Stimulated activated CD8-positive, alpha-beta memory T cell treated with anti-CD3 and anti-CD28 coated beads, Interleukin-12 subunit alpha, Interleukin-12 subunit beta, amount 100 ng/mL, for 4 hours (primary cell): ENCODE measurements around the gene SORCS1.

Experiments
- DNase-seq: peaks from one replicate; pipeline ENCODE4 v3.0.0-alpha.2; 2020; ENCODE audit warnings: low read depth

SORCS1 gene

DNA sequence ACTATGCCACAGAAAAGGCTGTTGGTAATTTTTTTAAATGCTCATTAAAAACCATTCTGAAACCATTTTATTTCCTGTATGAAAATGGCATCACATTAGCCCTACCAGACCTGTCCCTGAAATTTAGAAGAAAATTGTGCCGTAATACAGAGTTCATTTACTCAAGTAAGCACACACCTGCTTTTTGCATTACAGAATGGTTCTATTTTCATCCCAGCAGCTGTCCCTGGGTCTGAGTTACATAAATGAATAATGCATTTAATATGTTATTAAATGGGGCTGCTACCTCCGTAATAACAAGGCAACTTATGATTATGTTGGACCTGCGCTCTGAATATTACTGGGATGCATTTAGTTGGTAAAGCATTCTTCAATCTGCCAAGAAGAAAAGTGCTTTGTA, 508.9 kb downstream of the SORCS1 start:
- no peak for DNase-seq

DNA sequence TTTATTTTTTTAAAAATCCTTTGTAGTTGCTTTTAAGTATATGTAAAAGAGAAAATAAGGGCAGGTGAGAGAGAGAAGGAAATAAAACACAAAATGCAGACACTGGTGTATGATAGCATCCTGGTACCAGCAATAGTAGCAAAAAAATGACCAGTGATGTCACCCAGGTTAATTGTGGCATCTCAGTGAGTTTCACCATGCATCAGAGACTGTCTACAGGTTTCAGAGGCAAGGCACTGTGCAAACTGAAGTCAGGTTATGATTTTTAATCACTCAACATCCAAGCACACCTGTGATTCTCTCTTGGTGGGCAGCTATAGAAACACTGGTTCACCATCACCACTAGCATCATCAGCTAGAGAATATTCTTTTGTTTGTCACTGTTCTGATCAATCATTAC, 509.3 kb downstream of the SORCS1 start:
- no peak for DNase-seq

DNA sequence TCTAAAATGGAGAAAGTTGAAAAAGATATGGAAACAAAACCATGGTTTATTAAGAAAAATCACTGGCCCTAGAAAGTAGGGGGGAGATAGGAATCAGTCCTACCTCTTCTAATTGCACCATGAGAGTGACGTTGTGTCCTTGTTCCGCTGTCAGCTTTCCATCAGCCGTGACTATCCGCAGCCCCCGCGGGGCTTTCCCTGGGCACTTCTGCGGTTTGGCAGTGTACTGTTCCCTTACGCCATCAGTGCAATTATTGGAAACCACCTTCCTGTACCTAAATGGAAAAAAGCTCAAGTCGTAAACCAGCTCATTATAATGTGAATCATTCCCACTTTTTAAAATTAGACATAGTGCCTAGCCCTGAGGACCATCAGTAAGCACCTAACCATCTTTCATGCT, 512.2 kb downstream of the SORCS1 start:
- no peak for DNase-seq

DNA sequence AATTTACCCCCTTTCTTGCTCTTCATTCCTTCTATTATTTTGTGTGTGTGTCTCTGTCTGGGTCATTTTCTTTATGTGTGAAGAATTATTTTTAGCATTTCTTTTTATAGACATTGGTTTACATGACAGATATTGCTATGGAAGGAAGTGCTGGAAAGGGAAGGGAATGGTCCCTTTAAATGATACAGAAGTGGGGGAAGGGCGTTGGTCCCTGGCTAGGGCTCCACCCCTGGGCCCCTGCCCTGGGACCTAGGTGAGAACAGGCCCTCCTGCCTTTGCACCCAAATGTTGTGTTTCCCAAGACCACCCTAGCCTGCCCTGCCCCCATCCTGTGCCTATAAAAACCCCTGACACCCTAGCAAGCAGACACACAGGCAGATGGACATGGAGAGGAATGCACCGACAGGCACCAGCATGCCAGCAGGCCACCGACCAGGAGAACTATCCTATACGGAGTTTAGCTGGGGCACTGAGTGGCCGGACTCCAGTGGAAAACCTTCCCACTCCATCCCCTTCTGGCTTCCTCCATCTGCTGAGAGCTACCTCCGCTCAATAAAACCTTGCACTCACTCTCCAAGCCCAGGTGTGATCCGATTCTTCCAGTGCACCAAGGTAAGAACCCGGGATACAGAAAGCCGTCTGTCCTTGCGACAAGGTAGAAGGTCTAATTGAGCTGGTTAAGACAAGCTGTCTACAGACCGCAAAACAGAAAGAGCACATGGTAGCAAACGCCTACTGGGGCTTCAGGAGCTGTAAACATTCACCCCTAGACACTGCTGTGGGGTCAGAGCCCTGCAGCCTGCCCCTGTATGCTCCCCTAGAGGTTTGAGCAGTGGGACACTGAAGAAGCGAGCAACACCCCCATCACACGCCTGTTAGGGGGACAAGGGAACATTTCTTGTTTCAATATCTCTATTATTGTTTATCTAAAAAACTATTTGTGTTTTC, 515.7 kb downstream of the SORCS1 start:
- no peak for DNase-seq

DNA sequence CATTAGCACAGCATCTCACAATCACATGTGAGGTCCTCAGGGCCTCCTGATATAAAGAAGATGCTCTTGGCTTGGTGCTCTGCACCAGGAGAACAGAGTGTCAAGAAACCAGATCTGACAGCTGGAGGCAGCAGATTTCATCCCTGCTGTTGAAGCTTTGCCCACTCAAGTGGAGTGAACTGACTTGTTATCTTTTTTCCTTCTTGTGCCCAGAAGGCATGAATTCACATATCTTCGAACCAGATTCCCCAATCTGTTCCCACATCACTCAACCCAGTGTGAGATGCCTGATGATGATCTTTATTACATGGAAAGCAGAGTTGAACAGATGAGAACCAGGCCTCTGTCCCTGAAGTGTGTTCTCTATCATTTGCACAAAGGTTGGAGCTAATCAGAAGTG, 521.0 kb downstream of the SORCS1 start:
- DNase-seq: no peak

DNA sequence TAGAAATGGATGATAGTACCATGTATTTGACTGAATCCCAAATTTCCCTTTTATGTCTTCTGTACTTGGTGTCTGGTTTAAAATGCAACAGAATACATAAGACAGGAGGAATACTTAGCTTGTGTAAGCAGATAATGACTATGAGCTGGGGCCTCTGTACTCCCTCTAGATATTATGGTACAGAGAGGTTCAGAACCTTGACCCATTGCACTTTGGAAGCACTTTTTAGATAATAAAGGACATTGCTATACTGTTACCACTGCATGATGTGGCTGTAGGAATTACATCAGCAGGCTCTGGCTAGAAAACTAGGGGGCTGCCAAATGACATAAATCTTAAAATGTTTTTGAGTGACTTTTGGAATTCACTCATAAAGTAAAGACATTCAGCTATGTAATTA, 526.6 kb downstream of the SORCS1 start:
- DNase-seq: no peak

DNA sequence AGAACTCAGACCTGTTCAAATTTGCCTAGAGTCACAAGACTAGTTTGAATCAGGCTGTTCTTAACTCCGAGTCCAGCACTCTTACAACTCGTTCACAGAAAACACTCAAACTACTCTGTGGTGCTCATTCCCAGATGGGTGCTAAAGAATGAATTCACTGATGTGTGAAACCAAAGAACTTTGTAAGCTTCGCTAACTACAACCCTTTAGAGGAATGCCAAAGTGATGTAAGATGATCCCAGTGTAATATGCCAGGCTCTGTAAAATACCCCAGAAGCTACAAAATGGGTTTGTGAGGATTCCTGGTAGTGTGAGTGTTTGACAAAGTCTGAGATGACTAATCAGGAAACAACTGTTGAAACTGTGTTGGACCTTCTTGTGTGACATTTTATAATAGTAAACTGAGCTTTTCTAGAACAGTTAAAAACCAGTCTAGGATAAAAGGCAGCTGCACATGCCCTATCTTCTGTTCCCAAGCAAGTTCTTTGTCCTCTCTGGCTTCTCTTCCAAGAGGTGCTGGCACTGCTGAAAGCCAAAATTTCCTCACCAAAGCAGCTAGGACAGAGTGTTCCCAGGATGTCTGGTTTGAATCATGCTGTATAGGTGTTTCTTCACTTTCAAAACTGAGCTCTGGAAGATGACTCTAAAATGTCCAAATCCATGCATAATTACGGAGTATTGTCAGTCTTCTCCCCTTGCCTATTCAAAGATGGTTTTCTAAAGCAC, 527.6 kb downstream of the SORCS1 start:
- no peak for DNase-seq

DNA sequence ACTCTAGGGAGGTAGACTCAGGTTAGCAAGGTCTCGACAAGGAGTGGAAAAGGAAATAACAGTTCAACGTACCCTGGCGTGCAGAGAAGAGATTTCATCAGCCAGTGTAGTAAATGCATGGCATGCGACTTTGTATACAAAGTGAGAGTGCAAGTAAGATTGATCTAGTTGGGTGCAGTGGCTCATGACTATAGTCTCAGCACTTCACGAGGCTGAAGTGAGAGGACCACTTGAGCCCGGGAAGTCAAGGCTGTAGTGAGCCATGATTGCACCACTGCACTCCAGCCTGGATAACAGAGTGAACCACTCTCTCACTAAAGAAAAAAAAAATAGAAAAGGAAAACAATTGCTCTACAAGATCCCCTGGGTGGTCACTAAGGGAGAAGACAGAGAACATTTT, 528.6 kb downstream of the SORCS1 start:
- no peak for DNase-seq

DNA sequence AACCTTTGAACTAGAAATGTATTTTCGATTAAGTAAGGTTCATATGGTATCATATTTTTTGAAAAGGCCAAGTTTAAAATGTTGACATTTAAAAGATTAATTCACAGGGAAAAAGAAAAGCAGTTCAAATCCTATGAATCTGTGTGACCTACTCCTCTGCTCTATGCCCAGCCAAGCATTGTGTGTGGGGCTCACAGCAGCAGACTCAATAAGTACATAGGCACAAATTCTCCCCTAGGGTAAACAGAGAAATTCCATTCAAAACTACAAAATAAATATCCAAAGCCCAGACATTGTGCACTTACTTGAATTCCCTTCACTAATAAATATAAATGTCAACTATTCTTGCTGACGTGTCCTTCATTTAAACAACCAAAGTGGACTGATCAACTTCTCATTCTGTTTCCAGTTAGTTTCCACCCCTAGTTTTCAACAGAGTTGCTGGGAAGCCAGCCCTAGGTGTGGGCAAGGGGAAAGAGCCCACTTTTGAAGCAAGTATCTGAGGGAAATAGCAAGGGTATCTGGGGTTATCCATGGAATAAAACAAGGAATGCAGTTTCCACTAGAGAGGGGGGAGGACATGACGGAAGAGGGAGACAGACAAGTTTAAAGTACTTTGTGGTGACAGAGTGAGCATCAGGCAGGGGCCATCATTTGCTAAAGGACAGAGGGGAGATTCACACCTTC, 533.3 kb downstream of the SORCS1 start:
- no peak for DNase-seq

DNA sequence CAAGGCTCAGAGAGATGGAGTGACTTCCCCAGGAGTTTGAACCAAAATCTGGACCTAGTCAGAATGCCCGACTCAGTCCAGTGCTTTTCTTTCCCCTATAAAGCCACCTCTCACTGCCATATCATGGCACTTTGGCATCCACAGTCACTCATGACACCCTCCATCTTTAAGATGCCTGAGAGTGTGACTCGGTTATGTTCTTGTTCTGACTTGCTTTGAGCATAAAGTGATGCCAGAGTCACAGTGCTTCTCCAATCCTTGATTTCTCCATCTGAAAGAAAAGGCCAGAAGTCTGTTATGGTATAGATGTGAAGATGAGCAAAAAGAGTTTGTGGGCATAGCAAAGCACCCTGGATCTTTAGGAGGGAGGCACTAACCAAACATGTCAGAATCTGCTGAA, 538.1 kb downstream of the SORCS1 start:
- no peak for DNase-seq

DNA sequence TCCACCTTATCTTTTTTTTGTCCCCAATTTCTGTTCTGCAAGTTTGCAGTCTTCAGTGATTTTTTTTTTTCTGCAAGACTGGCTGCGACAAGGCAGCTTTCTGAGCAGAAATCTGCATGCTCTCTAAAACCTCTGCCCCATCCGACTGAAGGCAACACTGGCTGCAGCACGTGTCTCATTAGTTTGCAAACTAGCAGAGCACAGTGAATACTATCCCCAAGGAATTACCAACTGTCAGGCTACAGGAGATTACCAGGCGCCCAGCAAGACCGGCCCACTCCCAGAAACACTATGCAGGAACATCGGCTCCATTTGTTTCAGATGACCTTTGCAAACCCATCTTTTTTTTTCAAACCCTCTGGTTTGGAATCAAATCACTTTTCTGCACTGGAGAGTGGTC, 538.8 kb downstream of the SORCS1 start:
- no peak for DNase-seq

DNA sequence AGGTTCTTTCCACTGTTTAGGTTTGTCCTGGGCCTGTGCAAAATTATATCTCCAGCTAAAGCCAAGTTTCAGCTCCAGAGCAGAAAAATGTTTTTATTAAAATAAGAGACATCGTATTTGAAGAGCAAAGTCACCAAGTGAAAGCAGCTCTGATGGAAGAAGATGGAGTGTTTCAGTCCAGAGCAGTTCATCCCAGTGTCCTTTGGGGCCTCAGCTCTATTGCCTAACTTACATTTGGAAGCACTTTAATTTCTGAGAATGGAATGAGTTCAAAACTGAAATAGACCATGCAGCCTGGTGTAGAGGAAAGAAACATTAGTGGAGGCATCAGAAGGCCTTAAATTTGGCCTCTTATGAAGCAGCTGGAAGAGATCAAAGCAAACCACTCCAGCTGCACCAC, 545.2 kb downstream of the SORCS1 start:
- DNase-seq: no peak

DNA sequence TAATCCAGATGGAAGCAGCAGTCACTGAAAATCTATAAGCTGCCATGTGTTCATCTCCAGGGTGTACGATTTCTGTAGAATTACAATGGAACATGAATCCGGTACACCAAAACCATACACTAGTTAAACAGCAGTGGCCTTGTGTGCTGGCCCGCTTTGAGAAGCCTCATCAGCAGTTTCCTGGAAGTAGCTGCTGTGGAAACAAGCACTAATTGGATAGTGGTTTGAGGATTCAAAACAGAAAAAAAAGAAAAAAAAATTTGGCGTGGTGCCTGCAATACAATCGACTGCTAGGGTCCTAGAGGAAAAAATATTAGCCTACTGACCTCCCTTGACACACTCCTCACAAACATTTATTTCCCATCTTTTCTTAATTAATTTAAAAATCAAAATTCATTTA, 545.9 kb downstream of the SORCS1 start:
- no peak for DNase-seq

DNA sequence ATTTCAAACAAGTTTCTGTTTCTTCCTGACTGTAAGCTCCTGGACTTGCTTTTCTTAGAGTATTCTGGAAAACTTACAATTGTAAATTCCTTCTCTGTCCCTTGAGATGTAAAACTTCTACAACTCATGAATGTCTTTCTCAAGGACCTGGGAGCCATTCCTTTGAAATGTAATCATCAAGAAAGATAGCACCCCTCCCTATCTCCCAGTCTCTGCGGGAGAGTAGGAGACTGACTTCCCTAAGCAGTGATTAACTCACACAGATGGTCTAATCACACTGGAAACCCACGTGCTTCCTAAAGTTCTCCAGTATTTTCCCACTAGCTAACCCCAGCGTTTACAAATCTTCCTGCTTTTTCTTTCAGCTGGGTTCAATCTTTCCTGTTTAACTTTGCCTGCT, 549.4 kb downstream of the SORCS1 start:
- DNase-seq: no peak

DNA sequence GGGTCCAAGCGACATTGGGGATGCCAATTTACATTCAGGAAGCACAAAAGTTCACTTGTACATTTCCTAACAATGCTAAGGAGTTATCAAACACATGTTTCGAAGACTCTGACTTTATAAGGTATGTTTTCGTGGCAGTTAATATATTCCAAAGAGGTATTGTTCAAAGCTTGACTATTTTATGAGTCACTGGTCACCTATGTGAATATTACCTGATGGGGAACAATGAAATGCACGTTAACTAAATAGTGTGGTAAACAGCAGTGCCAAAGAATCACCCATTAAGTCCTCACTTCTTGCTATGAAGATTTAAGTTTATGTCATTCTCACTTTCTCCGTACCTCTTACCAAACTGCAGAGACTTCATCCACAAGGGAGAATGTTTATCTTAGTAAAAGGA, 550.2 kb downstream of the SORCS1 start:
- DNase-seq: no peak

DNA sequence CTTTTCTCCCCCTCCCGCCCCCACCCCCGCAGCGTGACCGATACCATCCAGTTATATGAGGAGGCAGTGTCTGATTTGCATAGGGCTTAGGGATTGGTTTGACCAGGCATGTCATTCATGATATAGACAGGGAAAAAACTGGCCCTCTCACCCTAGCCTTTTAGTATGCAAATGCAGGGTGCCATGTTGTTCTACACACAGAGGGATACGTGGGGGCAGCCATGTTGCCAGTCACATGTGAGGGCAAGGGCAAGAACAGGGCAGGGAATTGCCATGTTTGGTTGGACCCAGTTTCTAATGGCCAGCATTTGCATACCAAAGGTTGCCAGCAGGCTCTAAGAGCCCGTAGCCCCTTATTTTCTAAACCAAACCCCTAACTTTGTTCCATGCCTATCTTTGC, 552.1 kb downstream of the SORCS1 start:
- no peak for DNase-seq

DNA sequence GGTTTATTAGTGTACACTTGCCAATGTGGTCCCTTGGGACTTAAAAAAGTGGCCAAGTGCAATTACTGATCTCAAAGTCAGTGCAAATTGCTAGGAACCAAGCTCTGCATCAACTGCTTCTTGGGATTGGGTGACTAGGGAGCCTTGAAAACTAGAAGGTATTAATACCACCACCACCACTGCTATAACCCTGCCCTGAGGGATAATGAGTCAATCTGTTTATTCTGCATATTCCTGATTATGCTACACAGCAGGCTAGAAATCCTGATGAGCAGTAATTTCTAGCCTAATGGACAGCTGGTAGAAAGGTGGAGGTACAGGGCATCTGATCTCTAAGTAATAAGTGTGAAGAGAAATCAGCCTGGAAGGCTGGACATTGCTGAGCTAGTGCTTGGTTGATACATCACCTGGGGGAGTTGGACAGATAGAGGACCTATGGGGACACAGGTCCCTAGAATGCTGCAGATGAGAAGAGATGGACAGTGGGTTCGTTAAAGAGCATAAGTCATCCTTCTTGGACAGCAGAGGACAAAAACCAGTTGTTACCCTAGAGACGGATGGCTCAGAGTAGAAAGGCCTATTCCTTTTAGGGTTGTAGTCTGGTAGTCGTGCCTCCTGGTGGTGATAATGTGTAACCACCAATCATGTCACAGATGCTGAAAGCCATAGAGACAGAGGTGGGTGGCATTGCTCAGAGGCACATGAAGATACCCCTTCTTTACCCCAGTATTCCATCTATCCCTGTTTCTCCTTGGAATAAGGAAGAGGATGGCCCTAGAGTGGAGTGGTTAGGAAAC, 554.8 kb downstream of the SORCS1 start:
- no peak for DNase-seq

DNA sequence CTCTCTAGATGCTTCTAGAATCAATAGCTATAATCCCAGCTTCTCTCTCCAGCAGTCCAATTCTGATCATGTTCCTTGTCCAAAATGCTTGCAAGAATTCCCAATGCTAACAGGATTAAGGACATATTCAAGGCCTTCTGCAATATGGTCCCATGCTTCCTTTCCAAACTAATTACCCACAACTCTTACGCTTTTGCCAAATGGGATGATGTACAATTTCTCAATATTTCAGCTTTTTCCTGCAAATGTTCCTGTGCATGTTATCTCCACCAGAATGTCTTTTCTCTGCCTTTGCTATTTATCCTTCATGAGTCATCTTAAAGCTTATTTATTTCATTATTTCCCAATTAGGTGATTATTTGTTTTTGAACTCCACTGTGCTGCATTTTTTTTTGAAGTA, 556.4 kb downstream of the SORCS1 start:
- no peak for DNase-seq

DNA sequence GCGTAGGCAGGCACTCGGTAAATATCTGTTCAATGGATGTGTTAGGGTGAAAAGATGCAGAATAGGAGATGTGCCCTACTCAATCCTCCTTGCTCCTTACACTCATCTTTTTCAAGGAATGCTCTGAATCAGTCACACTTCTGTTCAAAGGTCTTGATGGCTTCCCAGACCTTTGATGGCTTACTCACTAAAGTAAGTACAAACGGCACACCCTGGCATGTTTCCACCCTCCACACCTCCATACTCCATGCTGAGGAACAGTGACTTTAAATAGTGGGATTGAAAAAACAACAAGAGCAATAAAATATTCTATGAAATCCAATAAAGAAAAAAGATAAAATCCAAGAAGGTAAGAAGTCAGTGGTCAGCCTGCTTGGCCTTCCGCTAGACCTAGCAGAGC, 569.2 kb downstream of the SORCS1 start:
- no peak for DNase-seq

DNA sequence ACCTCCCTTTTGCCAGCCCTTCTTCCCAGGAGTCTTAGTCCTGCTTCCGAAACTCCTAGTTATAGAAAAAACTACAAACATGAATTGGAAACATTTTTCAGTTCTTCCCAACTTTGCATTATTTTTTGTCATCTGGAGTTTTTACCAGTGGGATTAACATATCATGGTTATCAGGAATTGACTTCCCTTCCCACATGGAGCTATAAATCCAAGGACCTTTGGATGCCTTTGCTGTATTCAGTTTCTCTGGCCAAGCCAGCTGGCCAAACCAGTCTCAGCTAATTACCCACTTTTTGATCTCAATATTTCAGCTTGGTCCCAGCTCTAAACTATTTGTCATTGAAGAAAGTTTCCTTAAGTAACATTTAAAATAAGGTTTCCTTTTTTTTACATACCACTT, 570.6 kb downstream of the SORCS1 start:
- DNase-seq: no peak

DNA sequence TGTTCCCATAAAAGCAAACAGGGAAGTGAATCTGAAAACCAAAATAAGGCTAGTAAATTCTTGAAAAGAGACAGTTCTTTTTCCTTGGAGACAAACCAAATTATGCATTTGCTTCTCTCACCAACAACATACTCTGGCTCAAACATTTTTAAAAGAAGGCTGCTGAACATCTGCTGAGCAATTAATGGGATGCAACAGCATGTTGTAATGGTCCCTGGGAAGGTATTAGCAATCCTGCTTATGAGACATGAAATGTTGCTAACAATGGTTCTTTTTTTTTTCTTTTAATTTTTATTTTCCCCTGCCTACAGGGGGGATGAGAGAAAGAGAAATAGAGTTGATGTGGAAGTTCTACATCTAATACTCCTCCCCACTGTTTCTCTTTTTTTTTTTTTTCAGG, 572.1 kb downstream of the SORCS1 start:
- no peak for DNase-seq

DNA sequence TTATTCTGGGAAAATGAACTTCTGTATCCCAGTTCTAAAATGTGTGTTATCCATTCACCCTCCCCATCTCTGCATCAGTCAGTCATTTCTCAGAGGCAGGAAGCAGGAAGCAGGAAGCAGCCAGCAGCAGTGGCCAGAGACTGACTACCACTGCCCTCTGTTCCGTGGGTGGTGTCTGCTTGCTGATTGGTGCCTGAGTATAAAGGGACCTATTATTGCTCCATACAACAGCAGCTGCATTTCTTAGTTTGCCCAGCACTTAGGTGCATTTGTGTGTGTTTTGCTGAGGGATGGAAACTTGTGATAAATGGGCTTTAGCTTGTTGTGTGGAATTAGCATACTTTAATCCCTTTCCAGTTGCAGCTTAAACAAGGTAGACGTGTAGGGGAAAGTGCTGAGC, 582.2 kb downstream of the SORCS1 start:
- no peak for DNase-seq
